ENCODE data around the gene ADAM12. TPM values are rescaled to one million over a fixed set of nuclear protein-coding genes. Genes with fewer than 3 reads are reported as not detected.

The ADAM12 gene
- total RNA-seq, 1 donor from 2014 or later: 8.0 TPM

DNA sequence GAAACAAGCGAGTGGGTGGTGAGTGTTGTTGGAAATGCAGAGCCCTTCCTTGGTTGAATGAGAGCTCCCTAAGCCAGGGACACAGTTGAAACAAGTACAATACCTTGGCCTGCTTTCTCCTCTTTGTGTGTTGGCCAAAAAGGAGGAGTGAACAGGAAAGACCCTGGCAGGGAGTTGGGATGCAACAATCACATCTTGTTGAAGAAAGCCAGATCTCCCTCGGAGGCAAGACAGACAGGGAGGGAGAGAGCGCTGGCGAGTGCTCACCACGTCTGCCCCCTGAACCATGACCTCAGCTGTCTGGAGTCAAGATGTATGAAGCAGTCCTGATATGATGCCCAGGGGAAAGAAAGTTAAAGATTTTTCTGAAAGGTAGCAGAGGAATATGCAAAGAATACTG is 66.8 kb downstream of the ADAM12 start:
- H4K20me1 ChIP-seq (ENCODE audit: low read depth): no peaks in the 10 kb centered on the region
- H3K9ac ChIP-seq: no peak overlapping the region
- H3K36me3 Mint-ChIP-seq: no peaks in the 10 kb centered on the region
- peaks cover 7% of the 10 kb centered on the region for H3K4me1 ChIP-seq
- H2AFZ ChIP-seq (replicated peaks): no peak overlapping the region
- H3F3A ChIP-seq (ENCODE audit: low read depth): no peaks in the 10 kb centered on the region
- no peaks in the 10 kb centered on the region for H3K9me3 Mint-ChIP-seq
- H3K36me3 ChIP-seq: no peaks in the 10 kb centered on the region
- peaks cover 7% of the 10 kb centered on the region for H3K27me3 Mint-ChIP-seq (ENCODE audit: insufficient read depth, low read depth)
- peaks cover 9% of the 10 kb centered on the region for H3K4me1 Mint-ChIP-seq
- H3K27me3 ChIP-seq: no peaks in the 10 kb centered on the region
- no peak for DNase-seq (ENCODE audit: low spot score)
- H3K4me2 ChIP-seq: no peak overlapping the region
- H3K4me3 ChIP-seq: no peak overlapping the region
- no peak for TF ChIP-seq EZH2phosphoT487 (IDR thresholded peaks at IDR 0.05)
- no peak for TF ChIP-seq EZH2 (IDR thresholded peaks at IDR 0.05)
- TF ChIP-seq, protein P1, sequence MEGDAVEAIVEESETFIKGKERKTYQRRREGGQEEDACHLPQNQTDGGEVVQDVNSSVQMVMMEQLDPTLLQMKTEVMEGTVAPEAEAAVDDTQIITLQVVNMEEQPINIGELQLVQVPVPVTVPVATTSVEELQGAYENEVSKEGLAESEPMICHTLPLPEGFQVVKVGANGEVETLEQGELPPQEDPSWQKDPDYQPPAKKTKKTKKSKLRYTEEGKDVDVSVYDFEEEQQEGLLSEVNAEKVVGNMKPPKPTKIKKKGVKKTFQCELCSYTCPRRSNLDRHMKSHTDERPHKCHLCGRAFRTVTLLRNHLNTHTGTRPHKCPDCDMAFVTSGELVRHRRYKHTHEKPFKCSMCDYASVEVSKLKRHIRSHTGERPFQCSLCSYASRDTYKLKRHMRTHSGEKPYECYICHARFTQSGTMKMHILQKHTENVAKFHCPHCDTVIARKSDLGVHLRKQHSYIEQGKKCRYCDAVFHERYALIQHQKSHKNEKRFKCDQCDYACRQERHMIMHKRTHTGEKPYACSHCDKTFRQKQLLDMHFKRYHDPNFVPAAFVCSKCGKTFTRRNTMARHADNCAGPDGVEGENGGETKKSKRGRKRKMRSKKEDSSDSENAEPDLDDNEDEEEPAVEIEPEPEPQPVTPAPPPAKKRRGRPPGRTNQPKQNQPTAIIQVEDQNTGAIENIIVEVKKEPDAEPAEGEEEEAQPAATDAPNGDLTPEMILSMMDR (IDR thresholded peaks at IDR 0.05): no peak
- H3K79me2 ChIP-seq (ENCODE audit: low read depth): no peaks in the 10 kb centered on the region
- H3K27ac Mint-ChIP-seq: no peak overlapping the region
- no peak overlapping the region for H3K27ac ChIP-seq
- no peaks in the 10 kb centered on the region for H3K9me3 ChIP-seq (ENCODE audit: low read depth)
- no peak overlapping the region for H3K4me3 Mint-ChIP-seq

DNA sequence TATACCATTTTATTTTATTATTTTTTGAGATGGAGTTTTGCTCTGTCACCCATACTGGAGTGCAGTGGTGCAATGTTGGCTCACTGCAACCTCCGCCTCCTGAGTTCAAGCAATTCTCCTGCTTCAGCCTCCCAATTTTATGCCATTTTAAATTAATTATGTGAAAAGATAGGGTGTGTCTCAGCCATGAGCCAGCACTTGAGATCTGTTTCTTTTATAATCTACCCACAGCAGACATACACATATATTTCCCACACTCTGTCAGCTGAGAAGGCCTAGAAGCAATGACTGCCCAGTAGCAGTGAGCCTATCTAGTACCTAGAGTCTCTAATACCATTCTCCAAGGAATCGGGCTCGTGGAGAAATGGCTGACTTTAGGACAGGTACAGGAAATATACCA is 70.5 kb downstream of the ADAM12 start:
- Histone ChIP-seq H2AFZ (replicated peaks) (no peak overlapping the region), H3K27ac (no peak overlapping the region), H3K4me2 (no peak overlapping the region), H3K79me2 (ENCODE audit: low read depth) (no peaks in the 10 kb centered on the region), H3K4me3 (no peak overlapping the region), H3F3A (ENCODE audit: low read depth) (no peaks in the 10 kb centered on the region), H3K4me1 (peaks cover 7% of the 10 kb centered on the region), H3K9me3 (ENCODE audit: low read depth) (no peaks in the 10 kb centered on the region), H3K27me3 (no peaks in the 10 kb centered on the region), H3K36me3 (no peaks in the 10 kb centered on the region), H4K20me1 (ENCODE audit: low read depth) (no peaks in the 10 kb centered on the region), H3K9ac (no peak overlapping the region)
- Mint-ChIP-seq H3K36me3 (no peaks in the 10 kb centered on the region), H3K27ac (no peak overlapping the region), H3K27me3 (ENCODE audit: insufficient read depth, low read depth) (peaks cover 2% of the 10 kb centered on the region), H3K9me3 (peaks cover 2% of the 10 kb centered on the region), H3K4me3 (no peak overlapping the region), H3K4me1 (peaks cover 15% of the 10 kb centered on the region)
- TF ChIP-seq EZH2phosphoT487 (IDR thresholded peaks at IDR 0.05) (no peak), EZH2 (IDR thresholded peaks at IDR 0.05) (no peak)
- TF ChIP-seq, protein P1 (IDR thresholded peaks at IDR 0.05): no peak
- DNase-seq (ENCODE audit: low spot score): no peak

DNA sequence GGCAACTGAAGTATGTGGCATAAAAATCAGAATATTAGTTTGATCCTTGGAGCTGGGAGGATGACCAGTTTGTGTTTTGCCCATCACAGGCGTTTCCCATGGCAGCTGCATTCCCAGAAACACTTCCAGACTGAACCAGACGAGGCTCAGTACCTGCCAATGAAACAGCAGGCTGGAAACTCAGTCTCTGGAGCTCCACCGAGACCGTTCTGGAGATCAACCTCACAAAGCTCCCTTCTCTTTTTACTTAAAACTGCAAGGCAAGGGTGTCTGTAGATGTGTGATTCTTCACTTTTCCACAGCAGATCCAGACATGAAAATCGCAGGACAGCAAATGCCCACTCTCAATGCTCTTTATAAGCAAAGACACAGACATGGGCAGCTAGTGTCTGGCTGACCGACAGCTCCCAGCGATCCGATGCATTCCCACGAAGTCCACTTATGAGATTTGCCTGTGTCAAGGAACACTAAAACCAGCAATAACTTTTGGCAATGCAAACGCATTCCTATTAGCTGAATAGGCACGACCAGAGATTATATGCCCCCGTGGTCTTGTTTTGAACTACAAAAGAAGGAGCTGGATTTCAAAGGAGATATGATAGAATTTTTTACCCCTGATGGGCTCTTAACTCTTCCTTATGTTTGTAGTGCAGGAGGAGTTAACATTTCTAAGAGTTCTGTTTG is 72.6 kb downstream of the ADAM12 start:
- Histone ChIP-seq H2AFZ (replicated peaks) (no peak overlapping the region), H3F3A (ENCODE audit: low read depth) (no peaks in the 10 kb centered on the region), H3K9me3 (ENCODE audit: low read depth) (no peaks in the 10 kb centered on the region), H3K9ac (no peak overlapping the region), H3K79me2 (ENCODE audit: low read depth) (no peaks in the 10 kb centered on the region), H3K36me3 (no peaks in the 10 kb centered on the region), H3K4me2 (no peak overlapping the region), H3K27ac (no peak overlapping the region), H3K4me1 (no peaks in the 10 kb centered on the region), H3K4me3 (no peak overlapping the region), H3K27me3 (no peaks in the 10 kb centered on the region), H4K20me1 (ENCODE audit: low read depth) (no peaks in the 10 kb centered on the region)
- Mint-ChIP-seq H3K27me3 (ENCODE audit: insufficient read depth, low read depth) (peaks cover 2% of the 10 kb centered on the region), H3K9me3 (peaks cover 2% of the 10 kb centered on the region), H3K27ac (no peak overlapping the region), H3K4me1 (peaks cover 6% of the 10 kb centered on the region), H3K4me3 (no peak overlapping the region), H3K36me3 (no peaks in the 10 kb centered on the region)
- no peak for DNase-seq (ENCODE audit: low spot score)
- TF ChIP-seq, protein P1 (IDR thresholded peaks at IDR 0.05): no peak
- TF ChIP-seq EZH2 (IDR thresholded peaks at IDR 0.05) (no peak), EZH2phosphoT487 (IDR thresholded peaks at IDR 0.05) (no peak)
